Retinal pigment epithelial cell (primary cell): ENCODE data around the gene NAA30.

Source experiments
- DNase-seq: peaks from one replicate; pipeline ENCODE4 v3.0.0-alpha.2; 2010; ENCODE audit warnings: low read depth
- H3K4me3 ChIP-seq: 2 replicates; pipeline ENCODE4 v1.5.1; 2011; ENCODE audit warnings: mild to moderate bottlenecking, low read length, control low read depth, moderate library complexity
- TF ChIP-seq, protein P1 (sequence below): conservative IDR thresholded peaks from 2 replicates; pipeline ENCODE4 v1.5.1; 2011; ENCODE audit warnings: low read depth, low read length, control low read depth, inconsistent platforms

NAA30 gene

DNA sequence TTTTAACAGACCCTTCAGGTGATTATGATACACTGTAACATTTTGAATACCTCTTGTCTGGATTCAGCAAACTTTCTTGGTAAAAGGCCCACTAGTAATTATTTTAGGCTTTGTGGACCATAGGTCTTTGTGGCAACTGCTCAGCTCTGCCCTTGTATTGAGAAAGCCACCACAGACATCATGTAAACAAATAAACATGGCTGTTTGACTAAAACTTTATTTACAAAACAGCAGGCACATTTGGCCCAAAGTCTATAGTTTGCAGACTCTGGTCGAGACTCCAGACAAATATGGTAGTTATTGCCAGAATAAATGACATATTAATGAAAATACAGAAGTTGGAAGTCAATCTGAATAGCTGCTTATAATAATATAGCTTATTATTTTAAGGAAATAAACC lies 18.2 kb downstream of the NAA30 start:
- no peak overlapping the region for H3K4me3 ChIP-seq
- TF ChIP-seq, protein P1, sequence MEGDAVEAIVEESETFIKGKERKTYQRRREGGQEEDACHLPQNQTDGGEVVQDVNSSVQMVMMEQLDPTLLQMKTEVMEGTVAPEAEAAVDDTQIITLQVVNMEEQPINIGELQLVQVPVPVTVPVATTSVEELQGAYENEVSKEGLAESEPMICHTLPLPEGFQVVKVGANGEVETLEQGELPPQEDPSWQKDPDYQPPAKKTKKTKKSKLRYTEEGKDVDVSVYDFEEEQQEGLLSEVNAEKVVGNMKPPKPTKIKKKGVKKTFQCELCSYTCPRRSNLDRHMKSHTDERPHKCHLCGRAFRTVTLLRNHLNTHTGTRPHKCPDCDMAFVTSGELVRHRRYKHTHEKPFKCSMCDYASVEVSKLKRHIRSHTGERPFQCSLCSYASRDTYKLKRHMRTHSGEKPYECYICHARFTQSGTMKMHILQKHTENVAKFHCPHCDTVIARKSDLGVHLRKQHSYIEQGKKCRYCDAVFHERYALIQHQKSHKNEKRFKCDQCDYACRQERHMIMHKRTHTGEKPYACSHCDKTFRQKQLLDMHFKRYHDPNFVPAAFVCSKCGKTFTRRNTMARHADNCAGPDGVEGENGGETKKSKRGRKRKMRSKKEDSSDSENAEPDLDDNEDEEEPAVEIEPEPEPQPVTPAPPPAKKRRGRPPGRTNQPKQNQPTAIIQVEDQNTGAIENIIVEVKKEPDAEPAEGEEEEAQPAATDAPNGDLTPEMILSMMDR, result no peak
- DNase-seq, result no peak

DNA sequence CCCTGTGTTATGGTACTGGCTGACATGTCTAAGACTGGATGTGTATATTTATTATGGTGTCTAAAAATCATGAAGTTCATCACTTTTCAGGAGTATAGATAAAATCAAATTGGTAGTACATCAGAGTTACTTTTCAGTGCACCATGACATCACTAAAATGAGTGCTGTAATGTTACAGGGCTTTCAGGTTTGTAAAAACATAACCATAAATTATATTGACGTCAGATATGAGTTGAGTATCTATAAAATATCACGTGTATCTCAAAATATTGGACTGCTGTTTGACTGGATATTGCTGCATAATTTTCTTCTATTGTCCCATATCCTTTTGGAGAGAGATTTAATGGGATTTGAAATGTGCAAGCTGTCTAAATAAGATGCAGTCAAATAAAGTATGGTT lies 22.0 kb downstream of the NAA30 start:
- TF ChIP-seq, protein P1, result no peak
- no peak overlapping the region for H3K4me3 ChIP-seq
- no peak for DNase-seq

DNA sequence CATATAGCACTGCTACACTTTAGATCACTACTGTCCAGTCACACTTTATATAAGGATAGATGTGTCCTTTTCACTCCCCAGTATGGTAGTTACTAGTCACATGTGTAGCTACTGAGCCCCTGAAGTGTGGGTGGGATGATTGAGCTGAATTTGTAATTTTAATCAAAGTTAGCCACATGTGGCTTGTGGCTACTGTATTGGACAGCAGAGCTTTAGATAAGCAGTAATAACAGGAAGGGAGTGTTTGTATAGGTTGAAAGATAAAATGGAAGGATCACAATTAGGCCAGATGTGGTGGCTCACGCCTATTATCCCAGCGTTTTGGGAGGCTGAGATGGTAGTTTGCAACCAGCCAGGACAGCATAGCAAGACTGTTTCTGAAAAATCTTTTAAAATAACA lies 23.5 kb downstream of the NAA30 start:
- no peak overlapping the region for H3K4me3 ChIP-seq
- DNase-seq, result no peak
- TF ChIP-seq, protein P1, result no peak

DNA sequence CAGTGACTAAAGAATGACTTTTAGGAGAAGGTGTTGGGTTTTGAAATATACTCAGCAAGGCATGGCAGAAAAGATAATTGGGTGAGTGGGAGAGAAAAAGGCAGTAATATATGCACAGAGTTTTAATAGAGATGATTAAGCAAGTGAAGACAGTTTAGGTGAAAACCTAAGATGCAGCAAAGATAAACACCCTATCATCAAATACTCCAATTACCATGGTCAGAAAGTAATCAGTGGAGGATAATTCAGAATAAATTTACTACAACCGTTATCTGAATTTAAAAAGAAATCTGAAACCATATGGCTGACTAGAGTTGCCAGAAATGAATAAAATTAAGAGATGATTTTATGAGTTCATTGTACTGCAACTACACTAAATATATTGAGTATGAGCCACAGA lies 26.8 kb downstream of the NAA30 start:
- no peak overlapping the region for H3K4me3 ChIP-seq
- TF ChIP-seq, protein P1, result no peak
- no peak for DNase-seq

DNA sequence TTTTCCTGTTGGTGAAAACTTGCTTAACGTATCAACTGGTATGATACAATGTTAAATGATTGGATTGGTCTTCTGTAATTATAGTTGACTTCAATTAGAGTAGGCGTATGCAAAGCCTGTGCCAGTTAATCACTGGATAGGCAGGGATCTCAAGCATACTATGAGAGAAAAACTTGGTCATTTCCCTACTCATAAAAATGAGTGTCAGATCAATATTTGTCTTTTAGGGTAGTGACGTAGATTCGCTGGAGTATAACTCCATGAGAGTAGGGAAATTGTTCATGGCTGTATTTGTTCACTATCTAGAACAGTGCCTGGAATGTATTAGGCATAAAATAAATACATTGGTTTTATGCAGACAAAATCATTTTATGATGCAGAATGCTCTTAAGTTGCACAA lies 28.6 kb downstream of the NAA30 start:
- no peak overlapping the region for H3K4me3 ChIP-seq
- TF ChIP-seq, protein P1, result no peak
- no peak for DNase-seq

DNA sequence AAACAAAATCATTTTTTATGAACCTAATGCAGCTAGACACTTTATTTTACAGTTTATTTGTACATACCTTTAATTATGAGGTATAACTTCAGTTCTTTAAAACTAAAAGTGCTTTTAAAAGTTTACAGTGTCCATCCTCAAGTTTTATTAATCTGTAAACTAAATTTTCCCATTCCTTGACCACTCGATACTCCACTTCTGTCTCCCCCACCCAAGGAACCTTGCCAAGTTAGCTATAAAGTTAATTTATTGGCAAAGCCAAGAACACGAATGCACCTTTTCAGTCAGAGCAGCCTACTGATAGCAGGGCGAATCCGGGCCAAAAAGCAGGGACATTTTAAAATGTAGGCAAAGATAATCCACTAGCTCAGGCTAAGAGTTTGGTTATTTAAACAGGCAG lies 29.6 kb downstream of the NAA30 start:
- no peak overlapping the region for H3K4me3 ChIP-seq
- TF ChIP-seq, protein P1, result no peak
- no peak for DNase-seq

DNA sequence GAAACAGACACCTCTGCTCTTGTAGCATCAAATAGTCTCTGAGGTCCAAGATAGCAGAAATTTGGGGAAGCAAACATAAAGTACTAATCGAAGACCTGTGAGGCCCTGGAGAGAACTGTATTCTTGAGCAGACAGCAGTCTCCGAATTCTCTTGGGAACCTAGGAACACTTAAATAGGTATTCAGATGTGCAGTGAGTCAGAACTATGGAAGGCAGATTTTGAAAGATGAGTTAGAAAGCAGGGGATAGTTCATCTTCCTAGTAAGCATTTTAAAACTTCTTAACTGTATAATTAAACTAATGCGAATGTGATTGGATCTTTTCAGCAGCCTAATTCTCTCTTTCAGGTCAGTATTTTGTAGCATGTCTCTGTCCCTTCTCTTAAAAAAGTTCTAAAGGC lies 30.6 kb downstream of the NAA30 start:
- DNase-seq, result no peak
- TF ChIP-seq, protein P1, result no peak
- H3K4me3 ChIP-seq, result no peak overlapping the region
